ENCODE results near the gene NCAM1.

NCAM1 gene

DNA sequence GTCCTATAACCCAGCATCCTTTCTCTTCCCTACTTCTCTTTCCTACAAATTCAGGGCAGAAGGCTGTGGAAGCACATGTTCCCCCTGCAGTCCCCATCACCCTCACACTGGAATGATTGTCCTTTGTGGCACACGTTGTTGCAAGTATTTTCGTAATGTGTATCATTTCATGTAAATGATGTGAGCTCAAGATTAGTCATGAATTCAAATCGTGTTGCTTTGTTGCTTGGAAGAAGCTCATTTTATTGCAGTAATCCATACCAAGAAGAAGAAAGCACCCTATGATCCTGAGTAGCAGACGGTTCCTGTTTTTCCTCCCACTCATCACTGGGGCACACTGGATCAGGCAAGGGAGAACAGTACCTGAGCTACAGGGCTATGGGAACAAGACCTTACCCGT lies 173.4 kb downstream of the NCAM1 start:
- peak; percentile 8 for DNase-seq

- DNase-seq = no peak
Measured at GRCh38 chr11:113137713-113138529, 176.7 kb downstream of the NCAM1 start.

DNA sequence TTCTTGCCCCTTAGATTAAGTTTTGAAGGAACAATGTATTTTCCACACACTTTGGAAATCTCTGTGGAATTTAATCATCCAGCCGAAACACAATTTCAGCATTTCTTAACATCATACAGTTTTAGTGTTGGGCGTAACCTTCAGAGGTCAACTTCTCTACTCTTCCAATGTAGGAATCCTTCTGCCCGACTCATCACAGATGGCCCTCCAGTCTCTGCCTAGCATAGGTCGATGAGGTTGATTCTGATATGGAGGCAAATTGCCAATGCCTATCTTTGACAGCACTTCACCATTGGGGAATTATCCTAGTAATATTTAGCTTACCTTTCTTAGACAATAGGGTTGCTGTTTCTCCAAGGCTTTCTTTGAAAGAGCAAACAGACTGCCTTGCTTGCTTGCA lies 177.5 kb downstream of the NCAM1 start:
- no peak for DNase-seq

GRCh38 chr11:113141010-113141409 lies 179.8 kb downstream of the NCAM1 start:
- DNase-seq = no peak

GRCh38 chr11:113142508-113142907 lies 181.3 kb downstream of the NCAM1 start:
- DNase-seq = no peak

GRCh38 chr11:113147249-113147648 lies 186.0 kb downstream of the NCAM1 start:
- DNase-seq = no peak

- DNase-seq = no peak
Measured at GRCh38 chr11:113148076-113148475, 186.9 kb downstream of the NCAM1 start.

GRCh38 chr11:113148652-113149051 lies 187.4 kb downstream of the NCAM1 start:
- DNase-seq = no peak

- no peak for DNase-seq
Measured at GRCh38 chr11:113151521-113151920, 190.3 kb downstream of the NCAM1 start.

DNA sequence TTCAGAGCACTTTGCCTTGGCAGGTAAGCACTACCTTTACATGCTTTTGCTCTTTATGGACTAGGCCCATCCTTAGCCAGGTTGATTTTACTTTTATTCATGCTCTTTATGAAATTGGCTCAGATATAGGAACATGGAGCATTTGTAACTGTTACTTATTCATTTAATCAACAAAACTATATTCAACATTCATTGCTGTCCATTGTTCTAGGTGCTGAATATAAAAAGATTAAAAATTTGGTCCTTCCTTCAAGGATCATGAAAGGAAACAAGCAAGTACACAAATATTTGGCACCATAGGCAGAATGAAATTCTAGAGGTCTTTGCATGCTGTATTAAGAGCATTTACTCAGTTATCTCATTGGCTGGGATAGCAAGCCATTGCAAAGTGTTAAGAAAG lies 191.3 kb downstream of the NCAM1 start:
- no peak for DNase-seq

DNA sequence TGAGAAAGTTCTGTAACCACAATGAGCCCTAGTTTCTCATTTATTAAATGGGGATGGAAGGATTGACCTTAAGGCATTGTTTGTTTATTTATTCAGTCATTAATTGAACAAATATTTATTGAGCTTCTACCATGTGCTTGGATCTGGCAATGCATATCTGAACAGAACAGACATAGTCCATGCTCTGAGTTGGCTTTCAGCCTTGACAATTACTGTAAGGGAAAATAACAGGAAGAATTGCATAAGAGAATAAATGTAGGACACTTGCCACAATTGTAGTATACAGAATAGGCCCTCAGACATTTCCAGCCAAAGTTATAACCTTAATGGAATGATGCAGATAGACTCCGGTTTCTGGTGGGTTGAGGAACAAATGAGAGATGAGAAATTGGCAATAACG lies 192.6 kb downstream of the NCAM1 start:
- no peak for DNase-seq

- DNase-seq = no peak
Measured at GRCh38 chr11:113159988-113160807, 199.0 kb downstream of the NCAM1 start.

- no peak for DNase-seq
Measured at GRCh38 chr11:113160808-113161124, 199.5 kb downstream of the NCAM1 start.

- no peak for DNase-seq
Measured at GRCh38 chr11:113161711-113162591, 200.7 kb downstream of the NCAM1 start.

DNA sequence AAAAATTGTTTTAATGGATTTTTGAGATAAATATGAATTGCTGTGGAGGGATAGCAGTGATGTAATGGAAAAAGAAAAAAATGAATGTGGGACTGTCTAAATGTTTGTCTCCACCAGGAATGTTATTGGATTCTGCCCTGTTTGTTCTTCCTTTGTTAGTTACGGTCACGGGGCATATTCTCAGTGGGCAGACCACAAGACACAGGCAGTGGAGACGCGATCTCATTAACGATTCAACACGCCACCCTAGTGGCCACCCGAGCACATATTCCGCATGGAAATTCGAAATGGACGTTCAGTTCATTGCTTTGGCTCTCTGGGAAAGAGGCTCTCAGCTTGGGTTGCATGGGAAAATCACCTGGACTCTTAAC lies 201.4 kb downstream of the NCAM1 start:
- DNase-seq = no peak

GRCh38 chr11:113163291-113164030 lies 202.2 kb downstream of the NCAM1 start:
- peak; percentile 40 for DNase-seq

DNA sequence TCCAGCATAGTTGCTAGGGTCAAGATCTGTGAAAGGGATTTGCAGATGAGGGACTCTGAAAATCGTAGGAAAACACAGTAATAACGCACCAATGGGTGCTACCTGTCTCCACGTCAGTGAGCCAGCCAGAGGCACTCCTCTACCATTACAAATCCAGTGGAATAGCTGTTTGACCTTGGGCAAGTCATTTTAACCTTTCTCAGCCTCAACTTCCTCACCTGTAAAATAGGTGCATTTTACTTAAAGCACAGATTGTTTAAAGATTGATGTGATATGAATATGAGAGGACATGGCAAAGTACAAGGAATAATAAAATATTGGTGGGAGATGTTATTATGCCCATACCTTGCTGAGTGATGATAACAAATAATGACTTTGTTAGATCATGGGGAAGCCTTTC lies 205.1 kb downstream of the NCAM1 start:
- DNase-seq = no peak

- DNase-seq = no peak
Measured at GRCh38 chr11:113167599-113167998, 206.4 kb downstream of the NCAM1 start.

GRCh38 chr11:113168354-113169342 lies 207.4 kb downstream of the NCAM1 start:
- no peak for DNase-seq

GRCh38 chr11:113172382-113172951 lies 211.2 kb downstream of the NCAM1 start:
- no peak for DNase-seq

DNA sequence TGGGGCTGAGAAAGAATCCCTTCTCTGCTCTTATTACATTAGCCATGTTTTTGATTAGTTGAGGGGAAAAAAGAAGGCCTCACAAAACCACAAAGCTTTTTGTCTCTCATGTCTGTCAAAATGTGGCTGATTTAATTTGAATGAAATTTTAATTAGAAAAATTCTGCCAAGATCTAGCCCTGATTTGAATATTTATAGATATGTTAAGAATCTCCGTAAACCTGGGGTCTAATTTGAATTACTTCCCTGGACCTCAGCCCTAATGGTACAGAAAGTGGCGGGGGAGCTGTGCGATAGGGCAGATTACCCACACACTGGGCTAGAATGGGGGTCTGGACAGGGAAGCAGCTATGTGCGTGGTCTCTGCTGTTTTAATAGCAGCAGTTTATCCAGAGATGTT lies 211.9 kb downstream of the NCAM1 start:
- DNase-seq = no peak
